GM18511 (cell line): ENCODE measurements around the gene HOXD4.

ENCODE experiments used
- ATAC-seq: cut with Tn5 transposase; IDR thresholded peaks from one replicate; pipeline ENCODE4 v1.9.1; 2021; ENCODE audit warnings: mild to moderate bottlenecking, moderate library complexity; ENCODE audit not compliant: unreplicated experiment

The HOXD4 gene

GRCh38 chr2:176151442-176152287, at the start of gene HOXD4:
TSS of gene HOXD4 (plus strand) at chr2:176151550. CDS start at chr2:176151634, 84 bp downstream.
- no peak for ATAC-seq

GRCh38 chr2:176101842-176102241, 49.5 kb upstream of the HOXD4 start:
- no peak for ATAC-seq

- ATAC-seq, result no peak
Observed at GRCh38 chr2:176102309-176102866, 49.0 kb upstream of the HOXD4 start.

GRCh38 chr2:176103194-176103593, 48.2 kb upstream of the HOXD4 start:
- ATAC-seq, result no peak

- ATAC-seq, result no peak
Observed at GRCh38 chr2:176103742-176104315, 47.5 kb upstream of the HOXD4 start.

- ATAC-seq, result no peak
Observed at GRCh38 chr2:176104316-176105077, 46.9 kb upstream of the HOXD4 start.

- ATAC-seq, result no peak
Observed at GRCh38 chr2:176105078-176105729, 46.1 kb upstream of the HOXD4 start.

- no peak for ATAC-seq
Observed at GRCh38 chr2:176105730-176106580, 45.4 kb upstream of the HOXD4 start.

GRCh38 chr2:176106581-176107539, 44.5 kb upstream of the HOXD4 start, which contains the start of gene HOXD11:
TSS of gene HOXD11 (plus strand) at chr2:176107280. CDS start at chr2:176107356, 76 bp downstream.
- ATAC-seq, result no peak

- ATAC-seq, result no peak
Observed at GRCh38 chr2:176107731-176108181, 43.6 kb upstream of the HOXD4 start.

GRCh38 chr2:176109192-176109901, 42.0 kb upstream of the HOXD4 start:
- ATAC-seq, result no peak

GRCh38 chr2:176109946-176110345, 41.4 kb upstream of the HOXD4 start:
- no peak for ATAC-seq

- ATAC-seq, result no peak
Observed at GRCh38 chr2:176110415-176111308, 40.7 kb upstream of the HOXD4 start.

GRCh38 chr2:176111309-176111663, 40.1 kb upstream of the HOXD4 start:
- no peak for ATAC-seq

GRCh38 chr2:176111846-176112374, 39.4 kb upstream of the HOXD4 start:
- ATAC-seq, result no peak

GRCh38 chr2:176112375-176113302, 38.7 kb upstream of the HOXD4 start:
- ATAC-seq, result no peak
